ENCODE data around the gene PARD3B.

Gene PARD3B

GRCh38 chr2:204730603-204731002 lies 185.3 kb downstream of the PARD3B start:
- Histone ChIP-seq H3K9me3 (ENCODE audit: insufficient read depth, low read length) (no peaks in the 10 kb centered on the region), H3K4me3 (ENCODE audit: insufficient read length, low read depth) (no peak overlapping the region), H3K4me1 (ENCODE audit: insufficient read depth, insufficient read length) (no peaks in the 10 kb centered on the region), H3K9ac (ENCODE audit: insufficient read length, low read depth) (no peak overlapping the region), H3K27me3 (ENCODE audit: insufficient read depth, insufficient read length) (no peaks in the 10 kb centered on the region), H3K36me3 (ENCODE audit: insufficient read depth, insufficient read length, low read length) (no peaks in the 10 kb centered on the region)
- no peak for DNase-seq (ENCODE audit: low read depth, low spot score)
- no peak for TF ChIP-seq SUZ12 (IDR thresholded peaks at IDR 0.05; ENCODE audit: extremely low read depth, insufficient read depth, insufficient read length)
- no peak for TF ChIP-seq YY1 (IDR thresholded peaks at IDR 0.05; ENCODE audit: insufficient read depth, insufficient read length)
- no peak for TF ChIP-seq ZNF274 (IDR thresholded peaks at IDR 0.05; ENCODE audit: low read depth, low read length)

GRCh38 chr2:204732019-204732418 lies 186.7 kb downstream of the PARD3B start:
- no peaks in the 10 kb centered on the region for H3K9me3 ChIP-seq (ENCODE audit: insufficient read depth, low read length)
- no peaks in the 10 kb centered on the region for H3K27me3 ChIP-seq (ENCODE audit: insufficient read depth, insufficient read length)
- no peak for DNase-seq (ENCODE audit: low read depth, low spot score)
- no peak overlapping the region for H3K4me3 ChIP-seq (ENCODE audit: insufficient read length, low read depth)
- H3K9ac ChIP-seq (ENCODE audit: insufficient read length, low read depth): no peak overlapping the region
- no peaks in the 10 kb centered on the region for H3K36me3 ChIP-seq (ENCODE audit: insufficient read depth, insufficient read length, low read length)
- TF ChIP-seq ZNF274 (IDR thresholded peaks at IDR 0.05; ENCODE audit: low read depth, low read length): no peak
- H3K4me1 ChIP-seq (ENCODE audit: insufficient read depth, insufficient read length): no peaks in the 10 kb centered on the region

GRCh38 chr2:204737296-204737695 lies 192.0 kb downstream of the PARD3B start:
- Histone ChIP-seq H3K27me3 (ENCODE audit: insufficient read depth, insufficient read length) (no peaks in the 10 kb centered on the region), H3K9me3 (ENCODE audit: insufficient read depth, low read length) (no peaks in the 10 kb centered on the region), H3K4me3 (ENCODE audit: insufficient read length, low read depth) (no peak overlapping the region), H3K36me3 (ENCODE audit: insufficient read depth, insufficient read length, low read length) (no peaks in the 10 kb centered on the region), H3K4me1 (ENCODE audit: insufficient read depth, insufficient read length) (no peaks in the 10 kb centered on the region), H3K9ac (ENCODE audit: insufficient read length, low read depth) (no peak overlapping the region)
- DNase-seq (ENCODE audit: low read depth, low spot score): no peak
- TF ChIP-seq ZNF274 (IDR thresholded peaks at IDR 0.05; ENCODE audit: low read depth, low read length) (no peak), YY1 (IDR thresholded peaks at IDR 0.05; ENCODE audit: insufficient read depth, insufficient read length) (no peak), SUZ12 (IDR thresholded peaks at IDR 0.05; ENCODE audit: extremely low read depth, insufficient read depth, insufficient read length) (no peak)

GRCh38 chr2:204738721-204739120 lies 193.4 kb downstream of the PARD3B start:
- no peaks in the 10 kb centered on the region for H3K4me1 ChIP-seq (ENCODE audit: insufficient read depth, insufficient read length)
- no peaks in the 10 kb centered on the region for H3K36me3 ChIP-seq (ENCODE audit: insufficient read depth, insufficient read length, low read length)
- no peaks in the 10 kb centered on the region for H3K9me3 ChIP-seq (ENCODE audit: insufficient read depth, low read length)

GRCh38 chr2:204743393-204743960 lies 198.2 kb downstream of the PARD3B start:
- no peak overlapping the region for H3K9ac ChIP-seq (ENCODE audit: insufficient read length, low read depth)
- H3K27me3 ChIP-seq (ENCODE audit: insufficient read depth, insufficient read length): no peaks in the 10 kb centered on the region
- H3K4me1 ChIP-seq (ENCODE audit: insufficient read depth, insufficient read length): no peaks in the 10 kb centered on the region
- TF ChIP-seq YY1 (IDR thresholded peaks at IDR 0.05; ENCODE audit: insufficient read depth, insufficient read length) (no peak), SUZ12 (IDR thresholded peaks at IDR 0.05; ENCODE audit: extremely low read depth, insufficient read depth, insufficient read length) (no peak), ZNF274 (IDR thresholded peaks at IDR 0.05; ENCODE audit: low read depth, low read length) (no peak)
- DNase-seq (ENCODE audit: low read depth, low spot score): no peak
- no peaks in the 10 kb centered on the region for H3K36me3 ChIP-seq (ENCODE audit: insufficient read depth, insufficient read length, low read length)
- H3K4me3 ChIP-seq (ENCODE audit: insufficient read length, low read depth): no peak overlapping the region
- no peaks in the 10 kb centered on the region for H3K9me3 ChIP-seq (ENCODE audit: insufficient read depth, low read length)

More at GRCh38 chr2:204738721-204739120, 193.4 kb downstream of the PARD3B start:
- Histone ChIP-seq H3K27me3 (ENCODE audit: insufficient read depth, insufficient read length) (no peaks in the 10 kb centered on the region), H3K4me3 (ENCODE audit: insufficient read length, low read depth) (no peak overlapping the region), H3K9ac (ENCODE audit: insufficient read length, low read depth) (no peak overlapping the region)
- TF ChIP-seq SUZ12 (IDR thresholded peaks at IDR 0.05; ENCODE audit: extremely low read depth, insufficient read depth, insufficient read length) (no peak), ZNF274 (IDR thresholded peaks at IDR 0.05; ENCODE audit: low read depth, low read length) (no peak), YY1 (IDR thresholded peaks at IDR 0.05; ENCODE audit: insufficient read depth, insufficient read length) (no peak)
- DNase-seq (ENCODE audit: low read depth, low spot score): no peak

- Histone ChIP-seq H3K27me3 (ENCODE audit: insufficient read depth, insufficient read length) (no peaks in the 10 kb centered on the region), H3K9ac (ENCODE audit: insufficient read length, low read depth) (no peak overlapping the region), H3K36me3 (ENCODE audit: insufficient read depth, insufficient read length, low read length) (no peaks in the 10 kb centered on the region), H3K9me3 (ENCODE audit: insufficient read depth, low read length) (no peaks in the 10 kb centered on the region), H3K4me3 (ENCODE audit: insufficient read length, low read depth) (no peak overlapping the region), H3K4me1 (ENCODE audit: insufficient read depth, insufficient read length) (no peaks in the 10 kb centered on the region)
- TF ChIP-seq YY1 (IDR thresholded peaks at IDR 0.05; ENCODE audit: insufficient read depth, insufficient read length) (no peak), ZNF274 (IDR thresholded peaks at IDR 0.05; ENCODE audit: low read depth, low read length) (no peak), SUZ12 (IDR thresholded peaks at IDR 0.05; ENCODE audit: extremely low read depth, insufficient read depth, insufficient read length) (no peak)
- no peak for DNase-seq (ENCODE audit: low read depth, low spot score)
These were observed 199.2 kb downstream of the PARD3B start for GRCh38 chr2:204744506-204744905.

- H3K36me3 ChIP-seq (ENCODE audit: insufficient read depth, insufficient read length, low read length): no peaks in the 10 kb centered on the region
- no peaks in the 10 kb centered on the region for H3K4me1 ChIP-seq (ENCODE audit: insufficient read depth, insufficient read length)
- TF ChIP-seq SUZ12 (IDR thresholded peaks at IDR 0.05; ENCODE audit: extremely low read depth, insufficient read depth, insufficient read length) (no peak), ZNF274 (IDR thresholded peaks at IDR 0.05; ENCODE audit: low read depth, low read length) (no peak), YY1 (IDR thresholded peaks at IDR 0.05; ENCODE audit: insufficient read depth, insufficient read length) (no peak)
- H3K27me3 ChIP-seq (ENCODE audit: insufficient read depth, insufficient read length): no peaks in the 10 kb centered on the region
- no peaks in the 10 kb centered on the region for H3K9me3 ChIP-seq (ENCODE audit: insufficient read depth, low read length)
- no peak overlapping the region for H3K9ac ChIP-seq (ENCODE audit: insufficient read length, low read depth)
- H3K4me3 ChIP-seq (ENCODE audit: insufficient read length, low read depth): no peak overlapping the region
- no peak for DNase-seq (ENCODE audit: low read depth, low spot score)
These were observed 203.0 kb downstream of the PARD3B start for GRCh38 chr2:204748286-204748685.

All from NT2/D1 (cell line).